ENCODE data around the gene PRR19.

PRR19 gene

GRCh38 chr19:42297039-42297438, 4.9 kb upstream of the PRR19 start:
- ATAC-seq: no peak
- TF ChIP-seq RARB (CRISPR knock-in tag; IDR thresholded peaks at IDR 0.05) (no peak), ZNF565 (CRISPR knock-in tag; conservative IDR thresholded peaks at IDR 0.05; ENCODE audit: low read depth) (no peak), CSDC2 (CRISPR knock-in tag; IDR thresholded peaks at IDR 0.05) (no peak), ESRRG (CRISPR knock-in tag; IDR thresholded peaks at IDR 0.05) (no peak), ZNF8 (CRISPR knock-in tag; IDR thresholded peaks at IDR 0.05) (no peak), ZFP3 (CRISPR knock-in tag; IDR thresholded peaks at IDR 0.05) (no peak), GLIS3 (CRISPR knock-in tag; IDR thresholded peaks at IDR 0.05) (no peak), PPARA (CRISPR knock-in tag; IDR thresholded peaks at IDR 0.05; ENCODE audit: borderline replicate concordance) (no peak), BACH2 (CRISPR knock-in tag; IDR thresholded peaks at IDR 0.05; ENCODE audit: borderline replicate concordance) (no peak), SNAI2 (CRISPR knock-in tag; IDR thresholded peaks at IDR 0.05) (no peak), ZC3H10 (CRISPR knock-in tag; IDR thresholded peaks at IDR 0.05) (no peak), TOX (CRISPR knock-in tag; IDR thresholded peaks at IDR 0.05; ENCODE audit: borderline replicate concordance) (no peak), ZFP30 (CRISPR knock-in tag; IDR thresholded peaks at IDR 0.05) (no peak), ISL1 (CRISPR knock-in tag; IDR thresholded peaks at IDR 0.05) (no peak), ZNF70 (CRISPR knock-in tag; IDR thresholded peaks at IDR 0.05) (no peak)
- TF ChIP-seq, protein P1, sequence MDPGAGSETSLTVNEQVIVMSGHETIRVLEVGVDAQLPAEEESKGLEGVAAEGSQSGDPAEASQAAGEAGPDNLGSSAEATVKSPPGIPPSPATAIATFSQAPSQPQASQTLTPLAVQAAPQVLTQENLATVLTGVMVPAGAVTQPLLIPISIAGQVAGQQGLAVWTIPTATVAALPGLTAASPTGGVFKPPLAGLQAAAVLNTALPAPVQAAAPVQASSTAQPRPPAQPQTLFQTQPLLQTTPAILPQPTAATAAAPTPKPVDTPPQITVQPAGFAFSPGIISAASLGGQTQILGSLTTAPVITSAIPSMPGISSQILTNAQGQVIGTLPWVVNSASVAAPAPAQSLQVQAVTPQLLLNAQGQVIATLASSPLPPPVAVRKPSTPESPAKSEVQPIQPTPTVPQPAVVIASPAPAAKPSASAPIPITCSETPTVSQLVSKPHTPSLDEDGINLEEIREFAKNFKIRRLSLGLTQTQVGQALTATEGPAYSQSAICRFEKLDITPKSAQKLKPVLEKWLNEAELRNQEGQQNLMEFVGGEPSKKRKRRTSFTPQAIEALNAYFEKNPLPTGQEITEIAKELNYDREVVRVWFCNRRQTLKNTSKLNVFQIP (CRISPR knock-in tag; IDR thresholded peaks at IDR 0.05; ENCODE audit: borderline replicate concordance, low read depth): no peak
- TF ChIP-seq, protein P2, sequence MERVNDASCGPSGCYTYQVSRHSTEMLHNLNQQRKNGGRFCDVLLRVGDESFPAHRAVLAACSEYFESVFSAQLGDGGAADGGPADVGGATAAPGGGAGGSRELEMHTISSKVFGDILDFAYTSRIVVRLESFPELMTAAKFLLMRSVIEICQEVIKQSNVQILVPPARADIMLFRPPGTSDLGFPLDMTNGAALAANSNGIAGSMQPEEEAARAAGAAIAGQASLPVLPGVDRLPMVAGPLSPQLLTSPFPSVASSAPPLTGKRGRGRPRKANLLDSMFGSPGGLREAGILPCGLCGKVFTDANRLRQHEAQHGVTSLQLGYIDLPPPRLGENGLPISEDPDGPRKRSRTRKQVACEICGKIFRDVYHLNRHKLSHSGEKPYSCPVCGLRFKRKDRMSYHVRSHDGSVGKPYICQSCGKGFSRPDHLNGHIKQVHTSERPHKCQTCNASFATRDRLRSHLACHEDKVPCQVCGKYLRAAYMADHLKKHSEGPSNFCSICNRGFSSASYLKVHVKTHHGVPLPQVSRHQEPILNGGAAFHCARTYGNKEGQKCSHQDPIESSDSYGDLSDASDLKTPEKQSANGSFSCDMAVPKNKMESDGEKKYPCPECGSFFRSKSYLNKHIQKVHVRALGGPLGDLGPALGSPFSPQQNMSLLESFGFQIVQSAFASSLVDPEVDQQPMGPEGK (CRISPR knock-in tag; IDR thresholded peaks at IDR 0.05; ENCODE audit: borderline replicate concordance): no peak
- TF ChIP-seq, protein P3, sequence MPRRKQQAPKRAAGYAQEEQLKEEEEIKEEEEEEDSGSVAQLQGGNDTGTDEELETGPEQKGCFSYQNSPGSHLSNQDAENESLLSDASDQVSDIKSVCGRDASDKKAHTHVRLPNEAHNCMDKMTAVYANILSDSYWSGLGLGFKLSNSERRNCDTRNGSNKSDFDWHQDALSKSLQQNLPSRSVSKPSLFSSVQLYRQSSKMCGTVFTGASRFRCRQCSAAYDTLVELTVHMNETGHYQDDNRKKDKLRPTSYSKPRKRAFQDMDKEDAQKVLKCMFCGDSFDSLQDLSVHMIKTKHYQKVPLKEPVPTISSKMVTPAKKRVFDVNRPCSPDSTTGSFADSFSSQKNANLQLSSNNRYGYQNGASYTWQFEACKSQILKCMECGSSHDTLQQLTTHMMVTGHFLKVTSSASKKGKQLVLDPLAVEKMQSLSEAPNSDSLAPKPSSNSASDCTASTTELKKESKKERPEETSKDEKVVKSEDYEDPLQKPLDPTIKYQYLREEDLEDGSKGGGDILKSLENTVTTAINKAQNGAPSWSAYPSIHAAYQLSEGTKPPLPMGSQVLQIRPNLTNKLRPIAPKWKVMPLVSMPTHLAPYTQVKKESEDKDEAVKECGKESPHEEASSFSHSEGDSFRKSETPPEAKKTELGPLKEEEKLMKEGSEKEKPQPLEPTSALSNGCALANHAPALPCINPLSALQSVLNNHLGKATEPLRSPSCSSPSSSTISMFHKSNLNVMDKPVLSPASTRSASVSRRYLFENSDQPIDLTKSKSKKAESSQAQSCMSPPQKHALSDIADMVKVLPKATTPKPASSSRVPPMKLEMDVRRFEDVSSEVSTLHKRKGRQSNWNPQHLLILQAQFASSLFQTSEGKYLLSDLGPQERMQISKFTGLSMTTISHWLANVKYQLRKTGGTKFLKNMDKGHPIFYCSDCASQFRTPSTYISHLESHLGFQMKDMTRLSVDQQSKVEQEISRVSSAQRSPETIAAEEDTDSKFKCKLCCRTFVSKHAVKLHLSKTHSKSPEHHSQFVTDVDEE (CRISPR knock-in tag; IDR thresholded peaks at IDR 0.05): no peak

DNA sequence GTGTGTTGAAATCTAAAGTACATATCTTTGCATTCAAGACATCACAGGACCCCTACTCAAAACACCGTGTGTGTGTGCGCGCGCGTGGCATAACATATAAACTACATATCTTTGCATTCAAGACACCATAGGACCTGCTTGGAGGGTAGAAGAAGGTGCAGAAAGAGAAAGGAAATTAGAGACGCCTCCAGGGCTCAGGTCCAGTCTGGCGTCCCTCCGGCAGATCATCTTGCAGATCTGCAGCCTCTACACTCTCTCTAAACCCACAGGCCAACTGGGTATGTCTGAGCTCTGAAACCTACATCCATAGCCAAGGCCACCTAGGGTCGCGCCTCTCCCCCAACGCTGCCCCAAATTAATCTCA, 1.2 kb downstream of the PRR19 start:
- ATAC-seq: no peak
- TF ChIP-seq ZFP3 (CRISPR knock-in tag; IDR thresholded peaks at IDR 0.05) (no peak), PPARA (CRISPR knock-in tag; IDR thresholded peaks at IDR 0.05; ENCODE audit: borderline replicate concordance) (no peak), ZNF70 (CRISPR knock-in tag; IDR thresholded peaks at IDR 0.05) (no peak), CSRNP3 (CRISPR knock-in tag; IDR thresholded peaks at IDR 0.05) (no peak), ISL1 (CRISPR knock-in tag; IDR thresholded peaks at IDR 0.05) (no peak), CSDC2 (CRISPR knock-in tag; IDR thresholded peaks at IDR 0.05) (no peak), ZC3H10 (CRISPR knock-in tag; IDR thresholded peaks at IDR 0.05) (no peak), ESRRG (CRISPR knock-in tag; IDR thresholded peaks at IDR 0.05) (no peak), ZFP30 (CRISPR knock-in tag; IDR thresholded peaks at IDR 0.05) (no peak), ZNF8 (CRISPR knock-in tag; IDR thresholded peaks at IDR 0.05) (no peak), SNAI2 (CRISPR knock-in tag; IDR thresholded peaks at IDR 0.05) (no peak), TOX (CRISPR knock-in tag; IDR thresholded peaks at IDR 0.05; ENCODE audit: borderline replicate concordance) (no peak)
- TF ChIP-seq, protein P3 (CRISPR knock-in tag; IDR thresholded peaks at IDR 0.05): no peak
- TF ChIP-seq, protein P4, sequence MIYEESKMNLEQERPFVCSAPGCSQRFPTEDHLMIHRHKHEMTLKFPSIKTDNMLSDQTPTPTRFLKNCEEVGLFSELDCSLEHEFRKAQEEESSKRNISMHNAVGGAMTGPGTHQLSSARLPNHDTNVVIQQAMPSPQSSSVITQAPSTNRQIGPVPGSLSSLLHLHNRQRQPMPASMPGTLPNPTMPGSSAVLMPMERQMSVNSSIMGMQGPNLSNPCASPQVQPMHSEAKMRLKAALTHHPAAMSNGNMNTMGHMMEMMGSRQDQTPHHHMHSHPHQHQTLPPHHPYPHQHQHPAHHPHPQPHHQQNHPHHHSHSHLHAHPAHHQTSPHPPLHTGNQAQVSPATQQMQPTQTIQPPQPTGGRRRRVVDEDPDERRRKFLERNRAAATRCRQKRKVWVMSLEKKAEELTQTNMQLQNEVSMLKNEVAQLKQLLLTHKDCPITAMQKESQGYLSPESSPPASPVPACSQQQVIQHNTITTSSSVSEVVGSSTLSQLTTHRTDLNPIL (CRISPR knock-in tag; IDR thresholded peaks at IDR 0.05; ENCODE audit: low read depth): no peak
- TF ChIP-seq, protein P2 (CRISPR knock-in tag; IDR thresholded peaks at IDR 0.05; ENCODE audit: borderline replicate concordance): no peak

Data from SK-N-SH treated with all-trans-retinoic acid at 6 μM for 48 hours (cell line).